ENCODE measurements around the gene TPD52L2. TPM values are rescaled to one million over a fixed set of nuclear protein-coding genes. Genes with fewer than 3 reads are reported as not detected.
"Not testable (repeated sequence)": the region's sequence is repeated elsewhere in the genome, so short reads cannot be mapped to it uniquely, and the experiment has no call there.

TPD52L2 gene
- total and polyA plus RNA-seq, 4 donors, result 38.5 to 109 (median 69.9) TPM

- Histone ChIP-seq H3K4me1 (ENCODE audit: control insufficient read depth, insufficient read depth, low read length) (peaks cover 18% of the 10 kb centered on the region), H3K27me3 (ENCODE audit: control insufficient read depth, insufficient read depth, low read length) (no peaks in the 10 kb centered on the region), H3K36me3 (ENCODE audit: control insufficient read depth, insufficient read depth, low read length) (peaks cover 4% of the 10 kb centered on the region), H3K9me3 (ENCODE audit: control insufficient read depth, insufficient read depth, low read length) (no peaks in the 10 kb centered on the region), H3K4me3 (ENCODE audit: low read depth, low read length) (no peak overlapping the region), H3K27ac (ENCODE audit: low read depth, low read length) (no peak overlapping the region)
- no peak for DNase-seq (ENCODE audit: low read depth in 4 of 6, low spot score in 6 of 6)
- 91% methylated on average over 16 of the region's 16 CpGs for WGBS (ENCODE audit: insufficient coverage)
Observed at GRCh38 chr20:63908008-63908682, 43.1 kb downstream of the TPD52L2 start.

- no peak overlapping the region for H3K27ac ChIP-seq (ENCODE audit: low read depth, low read length)
Observed at GRCh38 chr20:63911176-63911575, 46.1 kb downstream of the TPD52L2 start.

DNA sequence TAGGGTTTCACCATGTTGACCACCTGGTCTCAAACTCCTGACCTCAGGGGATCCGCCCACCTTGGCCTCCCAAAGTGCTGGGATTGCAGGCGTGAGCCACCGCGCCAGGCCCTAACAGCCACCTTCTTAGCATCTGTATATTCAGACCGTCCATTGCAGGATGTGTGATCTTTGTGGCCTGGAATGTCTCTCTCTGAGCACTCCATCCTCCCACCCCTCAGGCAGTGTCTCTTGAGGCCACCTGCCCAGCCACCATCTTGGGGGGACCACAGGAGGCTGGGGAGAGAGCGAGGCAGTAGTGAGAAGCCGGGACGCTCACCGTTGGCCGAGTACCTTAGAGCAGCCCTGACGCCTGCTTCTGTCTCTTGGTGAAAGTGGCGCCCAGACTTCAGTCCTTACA is 48.7 kb downstream of the TPD52L2 start:
- H3K27ac ChIP-seq (ENCODE audit: low read depth, low read length), result no peak overlapping the region
- H3K9me3 ChIP-seq (ENCODE audit: control insufficient read depth, insufficient read depth, low read length), result no peaks in the 10 kb centered on the region
- H3K4me1 ChIP-seq (ENCODE audit: control insufficient read depth, insufficient read depth, low read length), result peaks cover 18% of the 10 kb centered on the region
- DNase-seq (ENCODE audit: low read depth in 4 of 6, low spot score in 6 of 6), result no peak
- 99% methylated on average over 9 of the region's 12 CpGs for WGBS (ENCODE audit: insufficient coverage)
- H3K36me3 ChIP-seq (ENCODE audit: control insufficient read depth, insufficient read depth, low read length), result peaks cover 10% of the 10 kb centered on the region
- H3K4me3 ChIP-seq (ENCODE audit: low read depth, low read length), result no peak overlapping the region
- H3K27me3 ChIP-seq (ENCODE audit: control insufficient read depth, insufficient read depth, low read length), result no peaks in the 10 kb centered on the region

More at GRCh38 chr20:63911176-63911575, 46.1 kb downstream of the TPD52L2 start:
- DNase-seq (ENCODE audit: low read depth in 4 of 6, low spot score in 6 of 6), result peak in 1 of 6 donors; percentile 55
- Histone ChIP-seq H3K4me1 (ENCODE audit: control insufficient read depth, insufficient read depth, low read length) (peaks cover 18% of the 10 kb centered on the region), H3K36me3 (ENCODE audit: control insufficient read depth, insufficient read depth, low read length) (peaks cover 4% of the 10 kb centered on the region), H3K4me3 (ENCODE audit: low read depth, low read length) (no peak overlapping the region), H3K27me3 (ENCODE audit: control insufficient read depth, insufficient read depth, low read length) (no peaks in the 10 kb centered on the region), H3K9me3 (ENCODE audit: control insufficient read depth, insufficient read depth, low read length) (no peaks in the 10 kb centered on the region)
- WGBS (ENCODE audit: insufficient coverage), result 36% methylated on average over 10 of the region's 12 CpGs

GRCh38 chr20:63915471-63915870 is 50.4 kb downstream of the TPD52L2 start:
- no peak overlapping the region for H3K27ac ChIP-seq (ENCODE audit: low read depth, low read length)

GRCh38 chr20:63916371-63916939 is 51.4 kb downstream of the TPD52L2 start:
- Histone ChIP-seq H3K4me1 (ENCODE audit: control insufficient read depth, insufficient read depth, low read length) (peaks cover 13% of the 10 kb centered on the region), H3K36me3 (ENCODE audit: control insufficient read depth, insufficient read depth, low read length) (peaks cover 17% of the 10 kb centered on the region)
- H3K27ac ChIP-seq (ENCODE audit: low read depth, low read length); H3K4me3 ChIP-seq (ENCODE audit: low read depth, low read length); DNase-seq (ENCODE audit: low read depth in 4 of 6, low spot score in 6 of 6); H3K9me3 ChIP-seq (ENCODE audit: control insufficient read depth, insufficient read depth, low read length); H3K27me3 ChIP-seq (ENCODE audit: control insufficient read depth, insufficient read depth, low read length): not testable (repeated sequence)
- 90% methylated on average over 2 of the region's 8 CpGs for WGBS (ENCODE audit: insufficient coverage)

More at GRCh38 chr20:63915471-63915870, 50.4 kb downstream of the TPD52L2 start:
- 75% methylated on average over 5 of the region's 6 CpGs for WGBS (ENCODE audit: insufficient coverage)
- Histone ChIP-seq H3K27me3 (ENCODE audit: control insufficient read depth, insufficient read depth, low read length) (no peaks in the 10 kb centered on the region), H3K9me3 (ENCODE audit: control insufficient read depth, insufficient read depth, low read length) (no peaks in the 10 kb centered on the region), H3K36me3 (ENCODE audit: control insufficient read depth, insufficient read depth, low read length) (peaks cover 17% of the 10 kb centered on the region), H3K4me3 (ENCODE audit: low read depth, low read length) (no peak overlapping the region), H3K4me1 (ENCODE audit: control insufficient read depth, insufficient read depth, low read length) (peaks cover 18% of the 10 kb centered on the region)
- DNase-seq (ENCODE audit: low read depth in 4 of 6, low spot score in 6 of 6), result no peak

DNA sequence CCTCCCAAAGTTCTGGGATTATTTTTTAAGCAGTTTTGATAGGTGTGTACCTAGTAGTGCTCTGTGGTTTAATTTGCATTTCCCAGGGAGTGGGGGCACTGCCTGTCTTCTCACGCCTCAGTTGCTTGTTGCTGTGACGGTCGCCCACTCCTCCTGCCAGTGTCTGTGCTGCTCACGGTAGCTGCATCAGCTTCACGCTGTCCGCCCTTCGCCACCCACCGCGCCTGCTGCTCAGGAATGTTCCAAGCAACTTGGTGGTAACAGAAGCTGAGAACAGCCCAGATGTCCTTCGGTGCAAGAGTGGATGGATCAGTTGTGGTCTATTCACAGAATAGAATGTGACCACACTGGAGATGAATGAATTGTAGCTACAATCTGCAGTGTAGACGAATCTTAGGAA is 52.7 kb downstream of the TPD52L2 start:
- WGBS (ENCODE audit: insufficient coverage), result 79% methylated on average over 11 of the region's 11 CpGs
- no peak overlapping the region for H3K27ac ChIP-seq (ENCODE audit: low read depth, low read length)
- H3K9me3 ChIP-seq (ENCODE audit: control insufficient read depth, insufficient read depth, low read length), result no peaks in the 10 kb centered on the region
- no peak for DNase-seq (ENCODE audit: low read depth in 4 of 6, low spot score in 6 of 6)
- no peaks in the 10 kb centered on the region for H3K27me3 ChIP-seq (ENCODE audit: control insufficient read depth, insufficient read depth, low read length)
- H3K4me3 ChIP-seq (ENCODE audit: low read depth, low read length), result no peak overlapping the region
- H3K36me3 ChIP-seq (ENCODE audit: control insufficient read depth, insufficient read depth, low read length), result peaks cover 26% of the 10 kb centered on the region
- H3K4me1 ChIP-seq (ENCODE audit: control insufficient read depth, insufficient read depth, low read length), result peaks cover 3% of the 10 kb centered on the region

DNA sequence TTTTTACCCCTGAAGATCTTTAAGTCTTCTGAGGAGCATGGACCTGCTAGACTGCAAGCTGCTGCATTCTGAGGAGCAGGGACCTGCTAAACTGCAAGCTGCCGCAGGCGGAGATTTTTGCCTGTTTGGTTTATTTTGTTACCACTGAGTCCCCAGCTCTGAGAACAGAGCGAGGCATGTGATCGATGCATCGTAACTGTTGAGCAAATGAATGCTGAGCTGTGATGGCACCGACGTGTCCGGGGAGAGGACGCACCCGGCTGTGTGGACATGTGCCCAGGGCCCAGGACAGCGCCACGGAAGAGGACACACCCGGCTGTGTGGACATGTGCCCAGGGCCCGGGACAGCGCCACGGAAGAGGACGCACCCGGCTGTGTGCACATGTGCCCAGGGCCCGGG is 54.1 kb downstream of the TPD52L2 start:
- no peaks in the 10 kb centered on the region for H3K27me3 ChIP-seq (ENCODE audit: control insufficient read depth, insufficient read depth, low read length)
- DNase-seq (ENCODE audit: low read depth in 4 of 6, low spot score in 6 of 6), result no peak
- no peak overlapping the region for H3K27ac ChIP-seq (ENCODE audit: low read depth, low read length)
- H3K9me3 ChIP-seq (ENCODE audit: control insufficient read depth, insufficient read depth, low read length), result no peaks in the 10 kb centered on the region
- WGBS (ENCODE audit: insufficient coverage), result 85% methylated on average over 11 of the region's 19 CpGs
- H3K4me1 ChIP-seq (ENCODE audit: control insufficient read depth, insufficient read depth, low read length), result peaks cover 5% of the 10 kb centered on the region
- peaks cover 26% of the 10 kb centered on the region for H3K36me3 ChIP-seq (ENCODE audit: control insufficient read depth, insufficient read depth, low read length)
- H3K4me3 ChIP-seq (ENCODE audit: low read depth, low read length), result no peak overlapping the region

DNA sequence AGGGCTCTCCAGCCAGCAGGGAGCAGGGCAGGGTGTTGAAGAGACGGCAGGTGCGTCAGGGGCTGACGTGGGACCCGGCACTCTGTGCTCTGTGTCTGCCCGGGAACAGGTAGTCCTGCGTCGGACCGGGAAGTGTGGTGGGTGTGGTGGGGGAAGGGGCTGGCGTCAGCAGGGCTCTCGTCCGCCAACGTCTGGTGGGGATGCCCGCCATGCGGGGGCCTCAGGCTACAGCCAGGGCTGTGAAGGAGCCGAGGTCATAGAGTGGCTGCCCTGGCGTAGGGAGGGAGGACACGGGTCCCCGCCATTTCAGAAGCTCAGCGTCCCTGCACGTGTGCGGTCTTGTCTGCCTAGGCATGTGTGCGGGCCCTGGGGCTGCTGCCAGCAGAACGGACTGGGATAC is 55.2 kb downstream of the TPD52L2 start:
- Histone ChIP-seq H3K36me3 (ENCODE audit: control insufficient read depth, insufficient read depth, low read length) (peaks cover 33% of the 10 kb centered on the region), H3K27ac (ENCODE audit: low read depth, low read length) (no peak overlapping the region), H3K4me1 (ENCODE audit: control insufficient read depth, insufficient read depth, low read length) (peaks cover 5% of the 10 kb centered on the region), H3K4me3 (ENCODE audit: low read depth, low read length) (no peak overlapping the region), H3K9me3 (ENCODE audit: control insufficient read depth, insufficient read depth, low read length) (no peaks in the 10 kb centered on the region), H3K27me3 (ENCODE audit: control insufficient read depth, insufficient read depth, low read length) (no peaks in the 10 kb centered on the region)
- no peak for DNase-seq (ENCODE audit: low read depth in 4 of 6, low spot score in 6 of 6)
- WGBS (ENCODE audit: insufficient coverage), result 92% methylated on average over 21 of the region's 23 CpGs

DNA sequence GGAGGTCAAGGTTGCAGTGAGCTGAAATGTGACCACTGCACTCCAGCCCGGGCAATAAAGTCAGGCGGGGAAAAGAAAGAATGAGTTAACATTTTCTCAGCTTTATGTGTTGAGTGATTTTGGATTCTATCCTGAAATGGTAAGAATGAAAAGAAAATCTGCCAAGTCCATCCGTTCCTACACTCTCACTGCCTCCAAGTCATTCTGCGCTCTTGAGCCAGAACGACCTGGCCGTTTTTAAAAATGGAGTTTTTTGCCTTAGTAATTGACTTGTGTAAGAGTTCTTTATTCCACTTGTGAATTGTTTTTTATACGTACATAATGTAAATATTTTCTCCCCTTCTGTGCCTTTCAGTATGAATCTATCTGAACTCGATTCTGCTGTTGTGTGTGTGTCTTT is 58.6 kb downstream of the TPD52L2 start:
- no peak for DNase-seq (ENCODE audit: low read depth in 4 of 6, low spot score in 6 of 6)
- H3K27me3 ChIP-seq (ENCODE audit: control insufficient read depth, insufficient read depth, low read length), result no peaks in the 10 kb centered on the region
- H3K27ac ChIP-seq (ENCODE audit: low read depth, low read length), result no peak overlapping the region
- H3K4me1 ChIP-seq (ENCODE audit: control insufficient read depth, insufficient read depth, low read length), result peaks cover 5% of the 10 kb centered on the region
- no peak overlapping the region for H3K4me3 ChIP-seq (ENCODE audit: low read depth, low read length)
- no peaks in the 10 kb centered on the region for H3K9me3 ChIP-seq (ENCODE audit: control insufficient read depth, insufficient read depth, low read length)
- peaks cover 36% of the 10 kb centered on the region for H3K36me3 ChIP-seq (ENCODE audit: control insufficient read depth, insufficient read depth, low read length)
- 60% methylated on average over 1 of the region's 8 CpGs for WGBS (ENCODE audit: insufficient coverage)

DNA sequence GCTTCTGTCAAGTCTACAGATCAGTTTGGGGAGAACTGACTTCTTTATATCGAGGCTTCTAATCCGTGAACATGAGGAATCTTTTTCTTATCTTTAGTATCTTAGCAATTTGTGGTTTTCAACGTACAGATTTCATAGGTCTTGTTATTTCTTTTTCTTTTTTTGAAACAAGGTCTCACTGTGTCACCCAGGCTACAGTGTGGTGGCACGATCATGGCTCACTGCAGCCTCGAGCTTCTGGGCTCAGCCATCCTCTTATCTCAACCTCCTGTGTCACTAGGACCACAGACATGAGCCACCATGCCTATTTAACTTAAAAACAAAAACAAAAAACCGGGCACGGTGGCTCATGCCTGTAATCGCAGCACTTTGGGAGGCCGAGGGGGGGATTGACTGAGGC is 59.2 kb downstream of the TPD52L2 start:
- no peak overlapping the region for H3K4me3 ChIP-seq (ENCODE audit: low read depth, low read length)
- peaks cover 5% of the 10 kb centered on the region for H3K4me1 ChIP-seq (ENCODE audit: control insufficient read depth, insufficient read depth, low read length)
- peaks cover 38% of the 10 kb centered on the region for H3K36me3 ChIP-seq (ENCODE audit: control insufficient read depth, insufficient read depth, low read length)
- no peaks in the 10 kb centered on the region for H3K9me3 ChIP-seq (ENCODE audit: control insufficient read depth, insufficient read depth, low read length)
- H3K27ac ChIP-seq (ENCODE audit: low read depth, low read length), result no peak overlapping the region
- DNase-seq (ENCODE audit: low read depth in 4 of 6, low spot score in 6 of 6), result no peak
- H3K27me3 ChIP-seq (ENCODE audit: control insufficient read depth, insufficient read depth, low read length), result no peaks in the 10 kb centered on the region
- 90% methylated on average over 4 of the region's 9 CpGs for WGBS (ENCODE audit: insufficient coverage)
